ENCODE data around the gene FBXO40. TPM values are rescaled to one million over a fixed set of nuclear protein-coding genes. Genes with fewer than 3 reads are reported as not detected.
A peak's percentile ranks its signal among the peaks of the same experiment; 100 is the strongest.
"Not testable (repeated sequence)": the region's sequence is repeated elsewhere in the genome, so short reads cannot be mapped to it uniquely, and the experiment has no call there.

Gene FBXO40
- total RNA-seq, result not detected in 2 replicates

- no peak for DNase-seq
Measured at GRCh38 chr3:121592856-121593702, at the start of gene FBXO40. Gene FBXO40 (plus strand): TSS chr3:121593379. CDS start chr3:121620576, 27,197 bp downstream.

GRCh38 chr3:121545049-121545573 lies 48.1 kb upstream of the FBXO40 start:
- DNase-seq, result peak; percentile 30

- peak; percentile 98 for DNase-seq
Measured at GRCh38 chr3:121545574-121546455, 47.4 kb upstream of the FBXO40 start, which contains the start of gene POLQ. Gene POLQ (minus strand): TSS chr3:121545988. CDS start chr3:121545877, 111 bp downstream.

GRCh38 chr3:121552379-121552778 lies 40.8 kb upstream of the FBXO40 start:
- no peak for DNase-seq

GRCh38 chr3:121552797-121553196 lies 40.4 kb upstream of the FBXO40 start:
- DNase-seq, result no peak

GRCh38 chr3:121557426-121557934 lies 35.7 kb upstream of the FBXO40 start:
- DNase-seq, result no peak

- DNase-seq, result no peak
Measured at GRCh38 chr3:121562148-121562547, 31.0 kb upstream of the FBXO40 start.

GRCh38 chr3:121566773-121567172 lies 26.4 kb upstream of the FBXO40 start:
- no peak for DNase-seq

GRCh38 chr3:121567649-121568048 lies 25.5 kb upstream of the FBXO40 start, which contains the start of gene ARGFX:
Gene ARGFX (plus strand): TSS chr3:121567949. CDS start chr3:121570714, 2,765 bp downstream.
- no peak for DNase-seq

- peak; percentile 10 for DNase-seq
Measured at GRCh38 chr3:121574449-121574848, 18.7 kb upstream of the FBXO40 start.

- DNase-seq, result no peak
Measured at GRCh38 chr3:121581691-121582090, 11.5 kb upstream of the FBXO40 start.

GRCh38 chr3:121584418-121584817 lies 8.8 kb upstream of the FBXO40 start:
- DNase-seq, result no peak

GRCh38 chr3:121593806-121594205 lies 627 bp downstream of the FBXO40 start:
- not testable (repeated sequence) for DNase-seq

GRCh38 chr3:121594850-121595249 lies 1.7 kb downstream of the FBXO40 start:
- no peak for DNase-seq

- no peak for DNase-seq
Measured at GRCh38 chr3:121595765-121596406, 2.7 kb downstream of the FBXO40 start.

- no peak for DNase-seq
Measured at GRCh38 chr3:121598564-121598963, 5.4 kb downstream of the FBXO40 start.

GRCh38 chr3:121599900-121600299 lies 6.7 kb downstream of the FBXO40 start:
- DNase-seq, result not testable (repeated sequence)

- DNase-seq, result peak; percentile 38
Measured at GRCh38 chr3:121601212-121601812, 8.1 kb downstream of the FBXO40 start.

- DNase-seq, result no peak
Measured at GRCh38 chr3:121604759-121605158, 11.6 kb downstream of the FBXO40 start.

GRCh38 chr3:121606106-121606505 lies 12.9 kb downstream of the FBXO40 start:
- no peak for DNase-seq

GRCh38 chr3:121619691-121620090 lies 26.5 kb downstream of the FBXO40 start:
- DNase-seq, result no peak

- DNase-seq, result no peak
Measured at GRCh38 chr3:121621491-121621890, 28.3 kb downstream of the FBXO40 start.
